Measurements from ENCODE around the gene LGALS9. TPM values are rescaled to one million over a fixed set of nuclear protein-coding genes. Genes with fewer than 3 reads are reported as not detected.

LGALS9 gene
- total and polyA plus RNA-seq, 9 of the 15 experiments (the other 6 are each of a cell fraction or from before 2014, with no cell fraction given), result 0.45 to 6.9 (median 2.8) TPM

DNA sequence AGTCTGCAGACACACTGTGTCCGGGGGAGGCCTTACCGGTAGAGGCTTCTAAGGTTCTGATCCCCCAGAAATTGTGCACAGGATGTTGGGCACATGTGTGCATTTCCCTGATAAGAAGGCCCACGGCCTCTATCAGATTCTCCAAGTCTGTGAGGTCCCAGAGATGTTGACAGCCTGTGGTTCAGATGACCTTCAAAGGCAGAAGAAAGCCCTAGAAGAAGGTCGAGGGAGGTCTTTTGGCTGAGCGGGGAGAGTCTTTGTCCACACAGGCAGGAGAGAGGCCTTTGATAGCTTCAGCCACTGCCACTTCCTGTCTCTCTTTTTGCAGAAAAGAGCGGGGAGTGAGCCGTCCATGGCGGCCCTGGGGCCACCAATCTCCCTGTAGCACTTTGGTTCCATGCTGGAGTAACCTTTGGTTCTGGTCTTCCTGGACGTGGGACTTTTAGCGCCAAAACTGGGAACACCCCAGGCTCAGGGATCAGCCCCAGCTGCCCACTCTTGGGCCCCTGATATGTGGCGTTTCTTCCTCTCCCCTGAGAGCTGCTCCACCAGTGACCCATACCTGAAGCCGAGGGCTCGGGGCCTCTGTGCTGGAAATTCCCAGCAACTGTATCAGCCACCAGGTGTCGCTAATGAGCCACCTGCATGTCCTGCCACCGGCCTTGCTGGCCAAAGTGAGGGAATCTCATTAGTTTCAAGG, 28.1 kb upstream of the LGALS9 start (continued):
- TF ChIP-seq, protein P1, sequence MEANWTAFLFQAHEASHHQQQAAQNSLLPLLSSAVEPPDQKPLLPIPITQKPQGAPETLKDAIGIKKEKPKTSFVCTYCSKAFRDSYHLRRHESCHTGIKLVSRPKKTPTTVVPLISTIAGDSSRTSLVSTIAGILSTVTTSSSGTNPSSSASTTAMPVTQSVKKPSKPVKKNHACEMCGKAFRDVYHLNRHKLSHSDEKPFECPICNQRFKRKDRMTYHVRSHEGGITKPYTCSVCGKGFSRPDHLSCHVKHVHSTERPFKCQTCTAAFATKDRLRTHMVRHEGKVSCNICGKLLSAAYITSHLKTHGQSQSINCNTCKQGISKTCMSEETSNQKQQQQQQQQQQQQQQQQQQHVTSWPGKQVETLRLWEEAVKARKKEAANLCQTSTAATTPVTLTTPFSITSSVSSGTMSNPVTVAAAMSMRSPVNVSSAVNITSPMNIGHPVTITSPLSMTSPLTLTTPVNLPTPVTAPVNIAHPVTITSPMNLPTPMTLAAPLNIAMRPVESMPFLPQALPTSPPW (CRISPR knock-in tag; IDR thresholded peaks at IDR 0.05), result peak; percentile 53; the same call in 1 of the 2 replicates
- TF ChIP-seq MEIS2 (IDR thresholded peaks at IDR 0.05; ENCODE audit: partially characterized antibody), result peak; percentile 93
- TF ChIP-seq, protein P2, sequence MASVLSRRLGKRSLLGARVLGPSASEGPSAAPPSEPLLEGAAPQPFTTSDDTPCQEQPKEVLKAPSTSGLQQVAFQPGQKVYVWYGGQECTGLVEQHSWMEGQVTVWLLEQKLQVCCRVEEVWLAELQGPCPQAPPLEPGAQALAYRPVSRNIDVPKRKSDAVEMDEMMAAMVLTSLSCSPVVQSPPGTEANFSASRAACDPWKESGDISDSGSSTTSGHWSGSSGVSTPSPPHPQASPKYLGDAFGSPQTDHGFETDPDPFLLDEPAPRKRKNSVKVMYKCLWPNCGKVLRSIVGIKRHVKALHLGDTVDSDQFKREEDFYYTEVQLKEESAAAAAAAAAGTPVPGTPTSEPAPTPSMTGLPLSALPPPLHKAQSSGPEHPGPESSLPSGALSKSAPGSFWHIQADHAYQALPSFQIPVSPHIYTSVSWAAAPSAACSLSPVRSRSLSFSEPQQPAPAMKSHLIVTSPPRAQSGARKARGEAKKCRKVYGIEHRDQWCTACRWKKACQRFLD (CRISPR knock-in tag; IDR thresholded peaks at IDR 0.05), result 0 out of 2 replicates have a peak, but pooled peaks have one; percentile 65
- TF ChIP-seq ZNF23 (CRISPR knock-in tag; IDR thresholded peaks at IDR 0.05), result no peak
- TF ChIP-seq GABPB1 (CRISPR knock-in tag; IDR thresholded peaks at IDR 0.05), result no peak
- TF ChIP-seq FOXJ3 (CRISPR knock-in tag; IDR thresholded peaks at IDR 0.05), result no peak
- TF ChIP-seq POLR2G (IDR thresholded peaks at IDR 0.05; ENCODE audit: low read depth, low read length), result peak; percentile 40; the same call in 1 of the 2 replicates
- TF ChIP-seq E2F3 (CRISPR knock-in tag; IDR thresholded peaks at IDR 0.05), result peak; percentile 28; the same call in 1 of the 2 replicates
- TF ChIP-seq KAT7 (CRISPR knock-in tag; IDR thresholded peaks at IDR 0.05; ENCODE audit: borderline replicate concordance), result no peak; the same call in 1 of the 2 replicates
- TF ChIP-seq PRPF4 (IDR thresholded peaks at IDR 0.05; ENCODE audit: insufficient read depth, low read depth, low read length, poor library complexity, severe bottlenecking), result no peak
- TF ChIP-seq MTF1 (CRISPR knock-in tag; IDR thresholded peaks at IDR 0.05; ENCODE audit: borderline replicate concordance), result no peak
- TF ChIP-seq, protein P3, sequence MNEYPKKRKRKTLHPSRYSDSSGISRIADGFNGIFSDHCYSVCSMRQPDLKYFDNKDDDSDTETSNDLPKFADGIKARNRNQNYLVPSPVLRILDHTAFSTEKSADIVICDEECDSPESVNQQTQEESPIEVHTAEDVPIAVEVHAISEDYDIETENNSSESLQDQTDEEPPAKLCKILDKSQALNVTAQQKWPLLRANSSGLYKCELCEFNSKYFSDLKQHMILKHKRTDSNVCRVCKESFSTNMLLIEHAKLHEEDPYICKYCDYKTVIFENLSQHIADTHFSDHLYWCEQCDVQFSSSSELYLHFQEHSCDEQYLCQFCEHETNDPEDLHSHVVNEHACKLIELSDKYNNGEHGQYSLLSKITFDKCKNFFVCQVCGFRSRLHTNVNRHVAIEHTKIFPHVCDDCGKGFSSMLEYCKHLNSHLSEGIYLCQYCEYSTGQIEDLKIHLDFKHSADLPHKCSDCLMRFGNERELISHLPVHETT (CRISPR knock-in tag; conservative IDR thresholded peaks at IDR 0.05 in 1 of 2, IDR thresholded peaks at IDR 0.05 in 1 of 2), result peak in 1 of 2 experiments; percentile 82; a peak in 2 of 4 replicates
- TF ChIP-seq EP400 (IDR thresholded peaks at IDR 0.05), result 0 out of 2 replicates have a peak, but pooled peaks have one; percentile 68
- TF ChIP-seq TGIF2 (CRISPR knock-in tag; IDR thresholded peaks at IDR 0.05), result no peak
- TF ChIP-seq WHSC1 (IDR thresholded peaks at IDR 0.05; ENCODE audit: low read length), result no peak
- TF ChIP-seq, protein P4, sequence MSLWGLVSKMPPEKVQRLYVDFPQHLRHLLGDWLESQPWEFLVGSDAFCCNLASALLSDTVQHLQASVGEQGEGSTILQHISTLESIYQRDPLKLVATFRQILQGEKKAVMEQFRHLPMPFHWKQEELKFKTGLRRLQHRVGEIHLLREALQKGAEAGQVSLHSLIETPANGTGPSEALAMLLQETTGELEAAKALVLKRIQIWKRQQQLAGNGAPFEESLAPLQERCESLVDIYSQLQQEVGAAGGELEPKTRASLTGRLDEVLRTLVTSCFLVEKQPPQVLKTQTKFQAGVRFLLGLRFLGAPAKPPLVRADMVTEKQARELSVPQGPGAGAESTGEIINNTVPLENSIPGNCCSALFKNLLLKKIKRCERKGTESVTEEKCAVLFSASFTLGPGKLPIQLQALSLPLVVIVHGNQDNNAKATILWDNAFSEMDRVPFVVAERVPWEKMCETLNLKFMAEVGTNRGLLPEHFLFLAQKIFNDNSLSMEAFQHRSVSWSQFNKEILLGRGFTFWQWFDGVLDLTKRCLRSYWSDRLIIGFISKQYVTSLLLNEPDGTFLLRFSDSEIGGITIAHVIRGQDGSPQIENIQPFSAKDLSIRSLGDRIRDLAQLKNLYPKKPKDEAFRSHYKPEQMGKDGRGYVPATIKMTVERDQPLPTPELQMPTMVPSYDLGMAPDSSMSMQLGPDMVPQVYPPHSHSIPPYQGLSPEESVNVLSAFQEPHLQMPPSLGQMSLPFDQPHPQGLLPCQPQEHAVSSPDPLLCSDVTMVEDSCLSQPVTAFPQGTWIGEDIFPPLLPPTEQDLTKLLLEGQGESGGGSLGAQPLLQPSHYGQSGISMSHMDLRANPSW (CRISPR knock-in tag; IDR thresholded peaks at IDR 0.05), result 0 out of 2 replicates have a peak, but pooled peaks have one; percentile 27
- TF ChIP-seq ADNP (tag; IDR thresholded peaks at IDR 0.05), result no peak
